Muscle layer of duodenum (tissue), 2 donors: ENCODE data around the gene GRIN3B.
"Not testable (repeated sequence)": the region's sequence is repeated elsewhere in the genome, so short reads cannot be mapped to it uniquely, and the experiment has no call there.

ENCODE experiments used
- H3K27ac ChIP-seq: one replicate; pipeline ENCODE4 v1.7.0; 2013; ENCODE audit warnings: mild to moderate bottlenecking, low read length
- H3K27me3 ChIP-seq: one replicate; pipeline ENCODE4 v1.7.0; 2013; ENCODE audit warnings: low read depth, mild to moderate bottlenecking, control low read depth, low read length
- H3K36me3 ChIP-seq, 2 donors: one replicate each; pipeline ENCODE4 v1.7.0; 2013; ENCODE audit warnings: low read length in 2 of 2, control low read depth in 1 of 2, mild to moderate bottlenecking in 1 of 2; ENCODE audit not compliant: insufficient read depth in 2 of 2, control insufficient read depth in 1 of 2
- H3K4me1 ChIP-seq, 2 donors: one replicate each; pipeline ENCODE4 v1.7.0; 2013; ENCODE audit warnings: low read length in 2 of 2, mild to moderate bottlenecking in 2 of 2, control low read depth in 1 of 2, moderate library complexity in 1 of 2; ENCODE audit not compliant: insufficient read depth in 2 of 2, control insufficient read depth in 1 of 2
- H3K4me3 ChIP-seq, 2 donors: one replicate each; pipeline ENCODE4 v1.7.0; 2013; ENCODE audit warnings: low read length in 2 of 2, low read depth in 1 of 2, mild to moderate bottlenecking in 1 of 2
- H3K9me3 ChIP-seq, 2 donors: one replicate each; pipeline ENCODE4 v1.7.0; 2013; ENCODE audit warnings: low read length in 2 of 2, control low read depth in 1 of 2, mild to moderate bottlenecking in 1 of 2; ENCODE audit not compliant: control insufficient read depth in 1 of 2
- donor health status: healthy.

Gene GRIN3B

GRCh38 chr19:957578-957977 lies 42.6 kb upstream of the GRIN3B start:
- Histone ChIP-seq H3K4me1 (peaks cover 0 to 12% of the 10 kb centered on the region in 2 donors), H3K36me3 (peaks cover 0 to 15% of the 10 kb centered on the region in 2 donors)
- not testable (repeated sequence) for H3K4me3 ChIP-seq, H3K27ac ChIP-seq, H3K9me3 ChIP-seq, H3K27me3 ChIP-seq

- Histone ChIP-seq H3K36me3 (peaks cover 0 to 23% of the 10 kb centered on the region in 2 donors), H3K4me3 (no peak overlapping the region), H3K27me3 (no peaks in the 10 kb centered on the region), H3K4me1 (peaks cover 0 to 4% of the 10 kb centered on the region in 2 donors), H3K9me3 (no peaks in the 10 kb centered on the region), H3K27ac (no peak overlapping the region)
These were observed 41.0 kb upstream of the GRIN3B start for GRCh38 chr19:958967-959855.

- Histone ChIP-seq H3K4me3 (no peak overlapping the region), H3K27ac (no peak overlapping the region), H3K9me3 (no peaks in the 10 kb centered on the region), H3K36me3 (peaks cover 0 to 31% of the 10 kb centered on the region in 2 donors), H3K4me1 (peaks cover 0 to 4% of the 10 kb centered on the region in 2 donors), H3K27me3 (no peaks in the 10 kb centered on the region)
These were observed 40.2 kb upstream of the GRIN3B start for GRCh38 chr19:960020-960419.

GRCh38 chr19:960601-960938 lies 39.6 kb upstream of the GRIN3B start:
- Histone ChIP-seq H3K4me1 (peaks cover 0 to 4% of the 10 kb centered on the region in 2 donors), H3K9me3 (no peaks in the 10 kb centered on the region), H3K4me3 (no peak overlapping the region), H3K27ac (no peak overlapping the region), H3K27me3 (no peaks in the 10 kb centered on the region), H3K36me3 (peaks cover 0 to 33% of the 10 kb centered on the region in 2 donors)

- Histone ChIP-seq H3K9me3 (peaks cover 0 to 3% of the 10 kb centered on the region in 2 donors), H3K36me3 (peaks cover 0 to 41% of the 10 kb centered on the region in 2 donors), H3K27me3 (no peaks in the 10 kb centered on the region), H3K4me3 (no peak overlapping the region), H3K4me1 (no peaks in the 10 kb centered on the region), H3K27ac (no peak overlapping the region)
These were observed 38.2 kb upstream of the GRIN3B start for GRCh38 chr19:961866-962620.

GRCh38 chr19:962683-963400 lies 37.4 kb upstream of the GRIN3B start:
- Histone ChIP-seq H3K9me3 (peaks cover 0 to 3% of the 10 kb centered on the region in 2 donors), H3K4me1 (no peaks in the 10 kb centered on the region), H3K4me3 (no peak overlapping the region), H3K27me3 (no peaks in the 10 kb centered on the region), H3K36me3 (peaks cover 0 to 45% of the 10 kb centered on the region in 2 donors), H3K27ac (no peak overlapping the region)

GRCh38 chr19:963486-963951 lies 36.7 kb upstream of the GRIN3B start:
- peaks cover 0 to 3% of the 10 kb centered on the region in 2 donors for H3K9me3 ChIP-seq
- peaks cover 0 to 48% of the 10 kb centered on the region in 2 donors for H3K36me3 ChIP-seq
- H3K4me1 ChIP-seq = no peaks in the 10 kb centered on the region
- H3K27ac ChIP-seq = no peak overlapping the region
- no peak overlapping the region for H3K4me3 ChIP-seq
- H3K27me3 ChIP-seq = no peaks in the 10 kb centered on the region

GRCh38 chr19:964116-964520 lies 36.1 kb upstream of the GRIN3B start:
- peaks cover 0 to 53% of the 10 kb centered on the region in 2 donors for H3K36me3 ChIP-seq
- no peaks in the 10 kb centered on the region for H3K4me1 ChIP-seq
- H3K9me3 ChIP-seq = peaks cover 0 to 3% of the 10 kb centered on the region in 2 donors
- no peaks in the 10 kb centered on the region for H3K27me3 ChIP-seq
- no peak overlapping the region for H3K27ac ChIP-seq
- no peak overlapping the region for H3K4me3 ChIP-seq

GRCh38 chr19:964761-965694 lies 35.2 kb upstream of the GRIN3B start:
- Histone ChIP-seq H3K4me3 (no peak overlapping the region), H3K36me3 (peaks cover 0 to 50% of the 10 kb centered on the region in 2 donors), H3K4me1 (no peaks in the 10 kb centered on the region), H3K9me3 (peaks cover 0 to 3% of the 10 kb centered on the region in 2 donors), H3K27ac (no peak overlapping the region), H3K27me3 (no peaks in the 10 kb centered on the region)

GRCh38 chr19:966485-967088 lies 33.6 kb upstream of the GRIN3B start:
- Histone ChIP-seq H3K9me3 (peaks cover 0 to 10% of the 10 kb centered on the region in 2 donors), H3K4me3 (no peak overlapping the region), H3K36me3 (peaks cover 6 to 51% of the 10 kb centered on the region in 2 donors), H3K27ac (no peak overlapping the region), H3K27me3 (no peaks in the 10 kb centered on the region), H3K4me1 (no peaks in the 10 kb centered on the region)
